ENCODE measurements around the gene NBR1. TPM values are rescaled to one million over a fixed set of nuclear protein-coding genes. Genes with fewer than 3 reads are reported as not detected.
"Not testable (repeated sequence)": the region's sequence is repeated elsewhere in the genome, so short reads cannot be mapped to it uniquely, and the experiment has no call there.

Gene NBR1
- total and polyA plus RNA-seq, 2 donors, result 50.1 to 61.4 TPM

DNA sequence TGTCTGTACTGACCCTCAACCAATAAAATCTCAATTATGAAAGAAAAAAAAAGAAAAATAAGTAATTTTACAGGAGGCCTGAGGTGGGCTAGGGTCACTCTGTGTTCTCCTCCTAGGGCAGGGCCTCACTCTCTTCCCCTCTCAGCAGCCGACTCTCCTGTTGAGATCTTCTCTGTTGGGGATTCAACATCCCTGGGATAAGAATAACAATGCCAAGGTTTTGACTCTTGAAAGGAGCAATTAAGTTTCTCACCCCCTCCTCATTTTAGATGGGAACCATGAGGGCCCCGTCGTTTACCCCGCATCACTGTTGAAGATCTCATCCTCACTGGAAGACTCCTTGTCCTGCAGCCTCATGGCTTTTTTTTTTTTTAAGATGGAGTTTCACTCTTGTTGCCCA, 24.4 kb upstream of the NBR1 start:
- WGBS, result 96% methylated on average over 4 of the region's 4 CpGs
- no peak overlapping the region for H3K4me3 ChIP-seq (ENCODE audit: low read length in 2 of 2)
- peaks cover 0 to 5% of the 10 kb centered on the region in 2 donors for H3K36me3 ChIP-seq (ENCODE audit: control insufficient read depth in 2 of 2, insufficient read depth in 2 of 2, low read length in 1 of 2)
- H3K4me1 ChIP-seq (ENCODE audit: control insufficient read depth in 2 of 2, insufficient read depth in 2 of 2, low read length in 2 of 2), result no peaks in the 10 kb centered on the region
- no peaks in the 10 kb centered on the region for H3K27me3 ChIP-seq (ENCODE audit: control insufficient read depth in 2 of 2, insufficient read depth in 1 of 2, low read length in 1 of 2)
- no peak overlapping the region for H3K27ac ChIP-seq (ENCODE audit: low read depth in 1 of 2, low read length in 1 of 2)
- DNase-seq (ENCODE audit: low read depth in 6 of 9, low spot score in 9 of 9), result no peak
- H3K9me3 ChIP-seq (ENCODE audit: control insufficient read depth in 2 of 2, insufficient read depth in 1 of 2, low read length in 1 of 2), result no peaks in the 10 kb centered on the region

DNA sequence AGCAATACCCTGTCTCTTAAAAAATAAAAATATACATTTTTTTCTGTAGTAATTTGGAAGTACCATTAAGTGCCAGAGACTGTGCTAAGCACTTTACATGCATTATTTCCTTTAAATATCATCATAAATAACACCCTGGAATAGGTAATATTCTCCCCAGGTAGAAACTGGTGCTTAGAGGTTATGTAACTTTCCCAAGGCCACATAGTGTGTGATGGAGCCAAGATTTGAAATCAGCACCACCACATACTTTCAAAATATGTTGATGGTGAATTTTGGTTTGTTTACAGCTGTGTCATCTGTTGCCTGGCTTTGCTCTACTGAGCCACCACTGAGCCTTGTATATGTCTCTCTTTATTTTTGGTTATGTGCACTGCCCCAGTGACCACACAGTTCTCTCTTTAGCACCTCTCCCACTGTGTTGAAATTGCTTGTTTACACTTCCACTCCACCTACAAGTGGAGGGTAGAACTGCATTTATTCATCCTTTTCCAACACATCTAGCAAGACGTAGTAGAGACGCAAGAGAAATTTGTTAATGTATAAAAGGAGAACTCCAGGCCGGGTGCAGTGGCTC, 19.0 kb upstream of the NBR1 start:
- H3K4me3 ChIP-seq (ENCODE audit: low read length in 2 of 2), result no peak overlapping the region
- WGBS, result 96% methylated on average over 3 of the region's 3 CpGs

DNA sequence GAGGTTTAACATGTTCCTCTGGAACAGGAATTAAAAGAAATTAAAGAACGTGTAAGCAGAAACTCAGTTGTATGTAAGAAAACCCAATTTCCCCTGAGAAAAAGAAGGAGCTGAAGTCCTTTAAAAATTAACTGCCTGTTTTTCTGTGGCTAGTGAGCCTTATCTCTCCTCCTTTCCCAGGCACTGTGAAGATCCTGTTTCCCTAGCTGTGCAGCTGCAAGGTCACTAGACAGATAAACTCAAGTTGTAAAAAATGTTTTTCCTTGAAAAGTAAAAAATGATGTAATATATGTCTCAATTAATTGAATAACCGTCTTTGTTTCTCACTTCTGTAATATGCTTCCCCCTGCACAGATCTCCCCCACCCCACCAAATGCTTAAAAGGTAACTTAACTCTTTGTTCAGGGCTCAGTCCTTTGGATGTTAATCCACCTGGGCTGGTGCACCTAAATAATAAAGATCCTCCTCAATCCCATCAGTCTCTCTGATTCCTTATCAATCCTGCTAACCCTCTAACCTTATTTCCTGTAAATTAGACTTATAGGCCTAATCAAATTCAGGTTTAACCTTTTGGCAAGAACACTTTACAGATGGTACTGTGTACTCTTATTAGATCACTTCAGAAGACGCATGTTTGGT, 17.7 kb upstream of the NBR1 start:
- DNase-seq (ENCODE audit: low read depth in 6 of 9, low spot score in 9 of 9); H3K27me3 ChIP-seq (ENCODE audit: control insufficient read depth in 2 of 2, insufficient read depth in 1 of 2, low read length in 1 of 2); H3K36me3 ChIP-seq (ENCODE audit: control insufficient read depth in 2 of 2, insufficient read depth in 2 of 2, low read length in 1 of 2); H3K4me3 ChIP-seq (ENCODE audit: low read length in 2 of 2); H3K4me1 ChIP-seq (ENCODE audit: control insufficient read depth in 2 of 2, insufficient read depth in 2 of 2, low read length in 2 of 2); H3K9me3 ChIP-seq (ENCODE audit: control insufficient read depth in 2 of 2, insufficient read depth in 1 of 2, low read length in 1 of 2); H3K27ac ChIP-seq (ENCODE audit: low read depth in 1 of 2, low read length in 1 of 2): not testable (repeated sequence)
- 97% methylated on average over 3 of the region's 3 CpGs for WGBS

More for the DNA sequence above, 19.0 kb upstream of the NBR1 start:
- peaks cover 0 to 4% of the 10 kb centered on the region in 2 donors for H3K9me3 ChIP-seq (ENCODE audit: control insufficient read depth in 2 of 2, insufficient read depth in 1 of 2, low read length in 1 of 2)
- H3K27me3 ChIP-seq (ENCODE audit: control insufficient read depth in 2 of 2, insufficient read depth in 1 of 2, low read length in 1 of 2), result no peaks in the 10 kb centered on the region
- H3K36me3 ChIP-seq (ENCODE audit: control insufficient read depth in 2 of 2, insufficient read depth in 2 of 2, low read length in 1 of 2), result peaks cover 4 to 5% of the 10 kb centered on the region in 2 donors
- no peak overlapping the region for H3K27ac ChIP-seq (ENCODE audit: low read depth in 1 of 2, low read length in 1 of 2)
- no peak for DNase-seq (ENCODE audit: low read depth in 6 of 9, low spot score in 9 of 9)
- no peaks in the 10 kb centered on the region for H3K4me1 ChIP-seq (ENCODE audit: control insufficient read depth in 2 of 2, insufficient read depth in 2 of 2, low read length in 2 of 2)

DNA sequence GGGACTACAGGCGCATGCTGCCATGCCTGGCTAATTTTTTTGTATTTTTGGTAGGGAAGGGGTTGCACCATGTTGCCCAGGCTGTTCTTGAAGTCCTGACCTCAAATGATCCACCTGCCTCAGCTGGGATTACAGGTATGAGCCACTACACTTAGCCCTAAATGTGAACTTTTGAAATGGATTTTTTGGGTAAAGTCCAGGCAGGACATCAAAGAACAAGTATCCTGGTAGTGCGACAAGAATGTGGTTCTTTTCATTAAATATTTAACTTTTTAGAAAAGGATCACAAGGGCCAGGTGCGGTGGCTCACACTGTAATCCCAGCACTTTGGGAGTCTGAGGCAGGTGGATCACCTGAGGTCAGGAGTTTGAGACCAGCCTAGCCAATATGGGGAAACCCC, 15.3 kb upstream of the NBR1 start:
- no peaks in the 10 kb centered on the region for H3K27me3 ChIP-seq (ENCODE audit: control insufficient read depth in 2 of 2, insufficient read depth in 1 of 2, low read length in 1 of 2)
- 98% methylated on average over 3 of the region's 3 CpGs for WGBS

DNA sequence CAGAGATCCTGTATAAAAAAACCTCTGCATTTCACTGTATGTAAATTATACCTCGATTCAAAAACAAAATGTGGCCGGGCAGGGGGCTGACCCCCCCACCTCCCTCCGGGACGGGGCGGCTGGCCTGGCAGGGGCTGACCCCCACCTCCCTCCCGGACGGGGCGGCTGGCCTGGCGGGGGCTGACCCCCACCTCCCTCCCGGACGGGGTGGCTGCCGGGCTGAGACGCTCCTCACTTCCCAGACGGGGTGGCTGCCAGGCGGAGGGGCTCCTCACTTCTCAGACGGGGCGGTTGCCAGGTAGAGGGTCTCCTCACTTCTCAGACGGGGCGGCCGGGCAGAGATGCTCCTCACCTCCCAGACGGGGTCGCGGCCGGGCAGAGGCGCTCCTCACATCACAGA, 11.8 kb upstream of the NBR1 start:
- H3K27me3 ChIP-seq (ENCODE audit: control insufficient read depth in 2 of 2, insufficient read depth in 1 of 2, low read length in 1 of 2); H3K36me3 ChIP-seq (ENCODE audit: control insufficient read depth in 2 of 2, insufficient read depth in 2 of 2, low read length in 1 of 2); DNase-seq (ENCODE audit: low read depth in 6 of 9, low spot score in 9 of 9); H3K4me3 ChIP-seq (ENCODE audit: low read length in 2 of 2); H3K9me3 ChIP-seq (ENCODE audit: control insufficient read depth in 2 of 2, insufficient read depth in 1 of 2, low read length in 1 of 2); H3K4me1 ChIP-seq (ENCODE audit: control insufficient read depth in 2 of 2, insufficient read depth in 2 of 2, low read length in 2 of 2); H3K27ac ChIP-seq (ENCODE audit: low read depth in 1 of 2, low read length in 1 of 2): not testable (repeated sequence)
- 94% methylated on average over 20 of the region's 25 CpGs for WGBS

More for the DNA sequence above, 15.3 kb upstream of the NBR1 start:
- no peaks in the 10 kb centered on the region for H3K4me1 ChIP-seq (ENCODE audit: control insufficient read depth in 2 of 2, insufficient read depth in 2 of 2, low read length in 2 of 2)
- no peak overlapping the region for H3K4me3 ChIP-seq (ENCODE audit: low read length in 2 of 2)
- peaks cover 0 to 4% of the 10 kb centered on the region in 2 donors for H3K9me3 ChIP-seq (ENCODE audit: control insufficient read depth in 2 of 2, insufficient read depth in 1 of 2, low read length in 1 of 2)
- DNase-seq (ENCODE audit: low read depth in 6 of 9, low spot score in 9 of 9), result no peak
- H3K27ac ChIP-seq (ENCODE audit: low read depth in 1 of 2, low read length in 1 of 2), result no peak overlapping the region
- H3K36me3 ChIP-seq (ENCODE audit: control insufficient read depth in 2 of 2, insufficient read depth in 2 of 2, low read length in 1 of 2), result peaks cover 4 to 9% of the 10 kb centered on the region in 2 donors

DNA sequence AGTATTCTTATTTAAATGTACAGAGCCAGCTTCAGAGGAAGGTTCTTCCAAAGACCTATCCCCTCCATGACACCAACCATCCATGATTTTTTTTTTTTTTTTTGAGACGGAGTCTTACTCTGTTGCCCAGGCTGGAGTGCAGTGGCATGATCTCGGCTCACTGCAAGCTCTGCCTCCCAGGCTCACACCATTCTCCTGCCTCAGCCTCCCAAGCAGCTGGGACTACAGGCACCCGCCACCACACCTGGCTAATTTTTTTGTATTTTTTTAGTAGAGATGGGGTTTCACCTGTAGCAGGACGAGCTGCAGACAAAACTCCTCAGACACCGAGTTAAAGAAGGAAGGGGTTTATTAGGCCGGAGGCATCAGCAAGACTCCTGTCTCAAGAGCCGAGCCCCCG, 11.1 kb upstream of the NBR1 start:
- not testable (repeated sequence) for H3K27me3 ChIP-seq (ENCODE audit: control insufficient read depth in 2 of 2, insufficient read depth in 1 of 2, low read length in 1 of 2); H3K27ac ChIP-seq (ENCODE audit: low read depth in 1 of 2, low read length in 1 of 2); DNase-seq (ENCODE audit: low read depth in 6 of 9, low spot score in 9 of 9); H3K4me3 ChIP-seq (ENCODE audit: low read length in 2 of 2); H3K9me3 ChIP-seq (ENCODE audit: control insufficient read depth in 2 of 2, insufficient read depth in 1 of 2, low read length in 1 of 2); H3K4me1 ChIP-seq (ENCODE audit: control insufficient read depth in 2 of 2, insufficient read depth in 2 of 2, low read length in 2 of 2); H3K36me3 ChIP-seq (ENCODE audit: control insufficient read depth in 2 of 2, insufficient read depth in 2 of 2, low read length in 1 of 2)
- 98% methylated on average over 8 of the region's 8 CpGs for WGBS

DNA sequence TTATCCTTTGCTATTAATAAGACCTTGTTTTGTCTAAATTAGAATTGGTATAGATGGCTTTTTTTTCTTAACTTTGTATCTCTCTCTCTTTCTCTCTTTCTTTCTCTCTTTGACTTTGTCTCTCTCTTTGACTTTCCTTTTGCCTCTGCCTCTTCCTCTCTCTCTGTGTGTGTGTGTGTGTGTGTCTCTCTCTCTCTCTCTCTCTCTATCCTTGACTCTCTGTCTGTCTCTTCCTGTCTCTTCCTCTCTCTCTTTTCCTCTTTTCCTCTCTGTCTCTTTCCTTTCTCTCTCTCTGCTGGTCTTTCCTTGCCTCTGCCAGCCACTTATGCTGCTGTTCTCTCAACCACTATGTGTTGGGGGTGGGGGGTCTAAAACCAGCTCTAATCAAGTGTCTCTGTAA, 5.0 kb upstream of the NBR1 start:
- H3K4me1 ChIP-seq (ENCODE audit: control insufficient read depth in 2 of 2, insufficient read depth in 2 of 2, low read length in 2 of 2), result peaks cover 4 to 11% of the 10 kb centered on the region in 2 donors
- DNase-seq (ENCODE audit: low read depth in 6 of 9, low spot score in 9 of 9); H3K9me3 ChIP-seq (ENCODE audit: control insufficient read depth in 2 of 2, insufficient read depth in 1 of 2, low read length in 1 of 2); H3K27ac ChIP-seq (ENCODE audit: low read depth in 1 of 2, low read length in 1 of 2); H3K27me3 ChIP-seq (ENCODE audit: control insufficient read depth in 2 of 2, insufficient read depth in 1 of 2, low read length in 1 of 2); H3K4me3 ChIP-seq (ENCODE audit: low read length in 2 of 2); H3K36me3 ChIP-seq (ENCODE audit: control insufficient read depth in 2 of 2, insufficient read depth in 2 of 2, low read length in 1 of 2): not testable (repeated sequence)

DNA sequence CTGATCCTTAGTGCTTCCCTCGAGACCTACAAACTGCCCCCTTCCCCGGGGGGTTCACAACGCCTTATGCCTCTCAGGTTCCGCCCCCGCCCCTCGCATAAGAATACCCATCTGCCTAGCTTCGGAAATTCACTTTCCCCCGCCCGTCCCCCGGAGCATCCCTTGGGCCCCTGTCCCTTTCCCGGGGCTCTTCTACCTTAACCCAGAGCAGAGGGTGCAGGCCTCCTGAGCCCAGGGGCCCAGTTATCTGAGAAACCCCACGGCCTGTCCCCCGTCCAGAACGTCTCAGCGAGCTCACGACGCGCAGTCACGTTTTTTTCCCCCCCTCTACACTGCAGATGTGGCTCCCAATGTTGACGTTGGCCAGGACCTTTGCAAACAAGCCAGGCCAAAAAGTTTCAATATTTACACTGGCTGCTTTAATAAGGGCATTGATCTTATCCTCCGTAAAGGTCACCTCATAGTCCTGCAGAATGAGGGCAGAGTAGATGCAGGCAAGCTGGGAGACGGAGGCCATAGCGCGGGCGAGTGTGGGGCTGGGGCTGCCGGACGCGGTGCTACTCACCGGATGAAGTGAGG, 1.4 kb upstream of the NBR1 start:
- Histone ChIP-seq H3K36me3 (ENCODE audit: control insufficient read depth in 2 of 2, insufficient read depth in 2 of 2, low read length in 1 of 2) (peaks cover 0 to 4% of the 10 kb centered on the region in 2 donors), H3K4me1 (ENCODE audit: control insufficient read depth in 2 of 2, insufficient read depth in 2 of 2, low read length in 2 of 2) (peaks cover 12 to 24% of the 10 kb centered on the region in 2 donors), H3K27ac (ENCODE audit: low read depth in 1 of 2, low read length in 1 of 2) (peak overlapping the region; percentile 62 to 97), H3K27me3 (ENCODE audit: control insufficient read depth in 2 of 2, insufficient read depth in 1 of 2, low read length in 1 of 2) (no peaks in the 10 kb centered on the region), H3K4me3 (ENCODE audit: low read length in 2 of 2) (peak overlapping the region; percentile 70 to 75), H3K9me3 (ENCODE audit: control insufficient read depth in 2 of 2, insufficient read depth in 1 of 2, low read length in 1 of 2) (no peaks in the 10 kb centered on the region)
- under 1% methylated on average over 29 of the region's 29 CpGs for WGBS
- DNase-seq (ENCODE audit: low read depth in 6 of 9, low spot score in 9 of 9), result peak in 3 of 9 donors; percentile 4 to 20 (median 15)

DNA sequence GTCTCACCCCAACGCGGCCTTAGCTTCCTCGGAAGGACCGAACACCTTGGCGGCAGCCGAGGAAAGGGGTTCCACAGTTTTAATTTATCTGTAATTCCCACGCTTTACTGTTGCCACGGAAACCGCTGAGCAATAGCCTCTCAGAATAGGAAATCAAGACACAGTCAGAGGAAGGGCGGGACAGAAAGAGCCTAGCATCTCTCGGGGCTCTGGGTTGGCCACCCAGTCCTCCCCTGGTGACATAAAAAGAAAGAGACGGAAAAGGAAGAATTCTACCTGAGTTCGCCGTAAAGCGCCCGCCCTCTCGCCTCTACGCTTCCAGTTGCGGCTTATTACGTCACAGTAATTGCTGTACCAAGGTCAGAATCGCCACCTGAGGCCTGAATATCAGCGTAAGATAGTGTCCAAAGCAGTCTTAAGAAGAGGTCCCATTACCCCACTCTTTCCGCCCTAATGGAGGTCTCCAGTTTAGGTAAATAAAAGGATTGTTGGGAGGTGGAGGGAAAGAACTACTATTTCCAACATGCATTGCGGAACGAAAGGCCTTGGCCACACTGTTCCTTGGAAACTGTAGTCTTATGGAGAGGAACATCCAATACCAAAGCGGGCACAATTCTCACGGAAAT, 761 bp upstream of the NBR1 start:
- Histone ChIP-seq H3K27me3 (ENCODE audit: control insufficient read depth in 2 of 2, insufficient read depth in 1 of 2, low read length in 1 of 2) (no peaks in the 10 kb centered on the region), H3K9me3 (ENCODE audit: control insufficient read depth in 2 of 2, insufficient read depth in 1 of 2, low read length in 1 of 2) (no peaks in the 10 kb centered on the region), H3K4me1 (ENCODE audit: control insufficient read depth in 2 of 2, insufficient read depth in 2 of 2, low read length in 2 of 2) (peaks cover 12 to 24% of the 10 kb centered on the region in 2 donors), H3K4me3 (ENCODE audit: low read length in 2 of 2) (peak overlapping the region; percentile 70 to 75), H3K27ac (ENCODE audit: low read depth in 1 of 2, low read length in 1 of 2) (peak overlapping the region; percentile 97 to 100), H3K36me3 (ENCODE audit: control insufficient read depth in 2 of 2, insufficient read depth in 2 of 2, low read length in 1 of 2) (peaks cover under 1 to 4% of the 10 kb centered on the region in 2 donors)
- peak; percentile 82 to 96 (median 91) for DNase-seq (ENCODE audit: low read depth in 6 of 9, low spot score in 9 of 9)
- under 1% methylated on average over 27 of the region's 27 CpGs for WGBS
